H1 (cell line): ENCODE results near the gene NCOA5. TPM values are rescaled to one million over a fixed set of nuclear protein-coding genes. Genes with fewer than 3 reads are reported as not detected.

Experiments
- EGR1 ChIP-seq: IDR thresholded peaks from 2 replicates; pipeline ENCODE4 v1.6.1; 2011; ENCODE audit warnings: low read depth, low read length, borderline replicate concordance
- polyA plus RNA-seq, 7 experiments: library from polyadenylated mRNA; depleted of rRNA in 3 of 7; stranded (reverse) in 5 of 7; unstranded in 2 of 7; fragments of >200 nt in 5 of 7; fragments of 200-250 nt in 2 of 7; gene quantifications; 1 replicate in 5 of 7; 2 replicates in 1 of 7; 4 replicates in 1 of 7; pipeline versions ENCODE4 v1.2.1 to v1.2.3, GENCODE V29; 2011 to 2013; ENCODE audit warnings: missing spikeins in 2 of 7, mixed read lengths in 2 of 7
- total RNA-seq: library from RNA; stranded (reverse); fragmentation: NEBNext Ultra II Directional; extraction: Animal tissue kit (Norgen Biotek cat#: 25700); gene quantifications from 2 replicates; pipeline ENCODE4 v1.2.1, GENCODE V29; 2021
- TF ChIP-seq, protein P1 (sequence below): fragments of 300-600 bp; sonication (generic); IDR thresholded peaks from 2 replicates; pipeline ENCODE4 v1.7.1; 2012; ENCODE audit warnings: low read length, moderate library complexity, mild to moderate bottlenecking, inconsistent platforms; ENCODE audit not compliant: insufficient replicate concordance

The NCOA5 gene
- total and polyA plus RNA-seq, 2 of the 8 experiments (the other 6 are each of a cell fraction or from before 2014, with no cell fraction given) = 20.4 to 29.0 TPM

DNA sequence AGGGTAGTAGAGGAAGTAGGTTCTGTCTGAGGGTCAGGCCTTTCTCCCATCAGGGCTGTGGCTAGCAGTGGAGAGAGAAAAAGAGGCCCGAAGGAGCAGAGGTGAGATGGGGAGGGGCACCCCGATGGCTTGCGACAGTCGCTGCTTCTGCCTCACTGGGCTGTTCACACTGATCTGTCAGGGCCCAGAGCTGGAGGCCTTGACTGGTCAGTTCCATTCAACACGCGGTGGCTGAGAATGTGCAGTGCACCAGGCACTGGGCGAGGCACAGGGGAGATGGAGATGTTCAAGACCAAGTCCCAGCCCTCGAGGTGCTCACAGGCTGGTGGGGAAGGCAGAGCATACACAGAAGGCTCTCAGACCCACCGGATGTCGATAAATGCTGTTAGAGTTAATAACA, 39.3 kb downstream of the NCOA5 start (continued):
- TF ChIP-seq, protein P1, sequence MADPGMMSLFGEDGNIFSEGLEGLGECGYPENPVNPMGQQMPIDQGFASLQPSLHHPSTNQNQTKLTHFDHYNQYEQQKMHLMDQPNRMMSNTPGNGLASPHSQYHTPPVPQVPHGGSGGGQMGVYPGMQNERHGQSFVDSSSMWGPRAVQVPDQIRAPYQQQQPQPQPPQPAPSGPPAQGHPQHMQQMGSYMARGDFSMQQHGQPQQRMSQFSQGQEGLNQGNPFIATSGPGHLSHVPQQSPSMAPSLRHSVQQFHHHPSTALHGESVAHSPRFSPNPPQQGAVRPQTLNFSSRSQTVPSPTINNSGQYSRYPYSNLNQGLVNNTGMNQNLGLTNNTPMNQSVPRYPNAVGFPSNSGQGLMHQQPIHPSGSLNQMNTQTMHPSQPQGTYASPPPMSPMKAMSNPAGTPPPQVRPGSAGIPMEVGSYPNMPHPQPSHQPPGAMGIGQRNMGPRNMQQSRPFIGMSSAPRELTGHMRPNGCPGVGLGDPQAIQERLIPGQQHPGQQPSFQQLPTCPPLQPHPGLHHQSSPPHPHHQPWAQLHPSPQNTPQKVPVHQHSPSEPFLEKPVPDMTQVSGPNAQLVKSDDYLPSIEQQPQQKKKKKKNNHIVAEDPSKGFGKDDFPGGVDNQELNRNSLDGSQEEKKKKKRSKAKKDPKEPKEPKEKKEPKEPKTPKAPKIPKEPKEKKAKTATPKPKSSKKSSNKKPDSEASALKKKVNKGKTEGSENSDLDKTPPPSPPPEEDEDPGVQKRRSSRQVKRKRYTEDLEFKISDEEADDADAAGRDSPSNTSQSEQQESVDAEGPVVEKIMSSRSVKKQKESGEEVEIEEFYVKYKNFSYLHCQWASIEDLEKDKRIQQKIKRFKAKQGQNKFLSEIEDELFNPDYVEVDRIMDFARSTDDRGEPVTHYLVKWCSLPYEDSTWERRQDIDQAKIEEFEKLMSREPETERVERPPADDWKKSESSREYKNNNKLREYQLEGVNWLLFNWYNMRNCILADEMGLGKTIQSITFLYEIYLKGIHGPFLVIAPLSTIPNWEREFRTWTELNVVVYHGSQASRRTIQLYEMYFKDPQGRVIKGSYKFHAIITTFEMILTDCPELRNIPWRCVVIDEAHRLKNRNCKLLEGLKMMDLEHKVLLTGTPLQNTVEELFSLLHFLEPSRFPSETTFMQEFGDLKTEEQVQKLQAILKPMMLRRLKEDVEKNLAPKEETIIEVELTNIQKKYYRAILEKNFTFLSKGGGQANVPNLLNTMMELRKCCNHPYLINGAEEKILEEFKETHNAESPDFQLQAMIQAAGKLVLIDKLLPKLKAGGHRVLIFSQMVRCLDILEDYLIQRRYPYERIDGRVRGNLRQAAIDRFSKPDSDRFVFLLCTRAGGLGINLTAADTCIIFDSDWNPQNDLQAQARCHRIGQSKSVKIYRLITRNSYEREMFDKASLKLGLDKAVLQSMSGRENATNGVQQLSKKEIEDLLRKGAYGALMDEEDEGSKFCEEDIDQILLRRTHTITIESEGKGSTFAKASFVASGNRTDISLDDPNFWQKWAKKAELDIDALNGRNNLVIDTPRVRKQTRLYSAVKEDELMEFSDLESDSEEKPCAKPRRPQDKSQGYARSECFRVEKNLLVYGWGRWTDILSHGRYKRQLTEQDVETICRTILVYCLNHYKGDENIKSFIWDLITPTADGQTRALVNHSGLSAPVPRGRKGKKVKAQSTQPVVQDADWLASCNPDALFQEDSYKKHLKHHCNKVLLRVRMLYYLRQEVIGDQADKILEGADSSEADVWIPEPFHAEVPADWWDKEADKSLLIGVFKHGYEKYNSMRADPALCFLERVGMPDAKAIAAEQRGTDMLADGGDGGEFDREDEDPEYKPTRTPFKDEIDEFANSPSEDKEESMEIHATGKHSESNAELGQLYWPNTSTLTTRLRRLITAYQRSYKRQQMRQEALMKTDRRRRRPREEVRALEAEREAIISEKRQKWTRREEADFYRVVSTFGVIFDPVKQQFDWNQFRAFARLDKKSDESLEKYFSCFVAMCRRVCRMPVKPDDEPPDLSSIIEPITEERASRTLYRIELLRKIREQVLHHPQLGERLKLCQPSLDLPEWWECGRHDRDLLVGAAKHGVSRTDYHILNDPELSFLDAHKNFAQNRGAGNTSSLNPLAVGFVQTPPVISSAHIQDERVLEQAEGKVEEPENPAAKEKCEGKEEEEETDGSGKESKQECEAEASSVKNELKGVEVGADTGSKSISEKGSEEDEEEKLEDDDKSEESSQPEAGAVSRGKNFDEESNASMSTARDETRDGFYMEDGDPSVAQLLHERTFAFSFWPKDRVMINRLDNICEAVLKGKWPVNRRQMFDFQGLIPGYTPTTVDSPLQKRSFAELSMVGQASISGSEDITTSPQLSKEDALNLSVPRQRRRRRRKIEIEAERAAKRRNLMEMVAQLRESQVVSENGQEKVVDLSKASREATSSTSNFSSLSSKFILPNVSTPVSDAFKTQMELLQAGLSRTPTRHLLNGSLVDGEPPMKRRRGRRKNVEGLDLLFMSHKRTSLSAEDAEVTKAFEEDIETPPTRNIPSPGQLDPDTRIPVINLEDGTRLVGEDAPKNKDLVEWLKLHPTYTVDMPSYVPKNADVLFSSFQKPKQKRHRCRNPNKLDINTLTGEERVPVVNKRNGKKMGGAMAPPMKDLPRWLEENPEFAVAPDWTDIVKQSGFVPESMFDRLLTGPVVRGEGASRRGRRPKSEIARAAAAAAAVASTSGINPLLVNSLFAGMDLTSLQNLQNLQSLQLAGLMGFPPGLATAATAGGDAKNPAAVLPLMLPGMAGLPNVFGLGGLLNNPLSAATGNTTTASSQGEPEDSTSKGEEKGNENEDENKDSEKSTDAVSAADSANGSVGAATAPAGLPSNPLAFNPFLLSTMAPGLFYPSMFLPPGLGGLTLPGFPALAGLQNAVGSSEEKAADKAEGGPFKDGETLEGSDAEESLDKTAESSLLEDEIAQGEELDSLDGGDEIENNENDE = no peak
- no peak for TF ChIP-seq EGR1
